Measurements from ENCODE around the gene PDE4D.

PDE4D gene

DNA sequence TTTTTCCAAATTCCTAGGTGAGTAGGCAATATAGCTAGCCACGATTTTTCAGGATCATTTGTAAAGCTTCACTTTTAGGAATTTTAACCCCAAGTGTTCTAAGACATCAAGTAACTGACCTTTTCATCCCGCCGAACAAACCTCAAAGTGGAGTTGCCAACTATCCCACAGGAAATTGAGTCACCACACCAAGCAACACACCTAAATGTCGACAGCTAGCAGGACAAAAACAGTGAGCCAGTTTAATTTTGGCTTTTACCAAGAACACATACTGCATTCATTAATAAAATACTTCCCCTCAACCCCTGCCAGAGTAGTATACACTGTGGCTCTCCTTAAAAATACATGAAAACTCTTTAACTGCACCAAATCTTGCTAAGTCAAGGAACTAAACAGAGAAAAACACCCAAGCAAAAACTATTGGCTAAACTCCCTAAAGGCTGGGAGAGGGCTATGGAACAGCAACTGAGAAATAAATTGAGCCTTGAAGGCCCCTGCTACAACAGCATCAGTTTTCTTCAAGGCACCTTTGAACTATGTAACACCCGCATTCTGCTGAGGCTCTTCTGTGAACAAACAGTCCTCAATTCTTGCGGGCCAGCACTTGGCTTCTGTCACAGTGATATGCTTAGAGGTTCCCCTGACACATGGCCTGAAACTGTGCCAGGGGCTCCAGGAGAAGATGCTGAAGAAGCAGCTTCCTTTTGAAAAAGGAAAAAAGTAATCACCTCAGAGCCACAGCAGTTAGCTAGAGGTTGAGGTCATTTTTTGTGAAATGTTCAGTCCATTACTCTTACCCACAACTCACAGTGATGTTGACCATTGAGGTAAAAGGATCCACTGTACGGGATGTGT lies 851.1 kb downstream of the PDE4D start:
- DNase-seq, result no peak

DNA sequence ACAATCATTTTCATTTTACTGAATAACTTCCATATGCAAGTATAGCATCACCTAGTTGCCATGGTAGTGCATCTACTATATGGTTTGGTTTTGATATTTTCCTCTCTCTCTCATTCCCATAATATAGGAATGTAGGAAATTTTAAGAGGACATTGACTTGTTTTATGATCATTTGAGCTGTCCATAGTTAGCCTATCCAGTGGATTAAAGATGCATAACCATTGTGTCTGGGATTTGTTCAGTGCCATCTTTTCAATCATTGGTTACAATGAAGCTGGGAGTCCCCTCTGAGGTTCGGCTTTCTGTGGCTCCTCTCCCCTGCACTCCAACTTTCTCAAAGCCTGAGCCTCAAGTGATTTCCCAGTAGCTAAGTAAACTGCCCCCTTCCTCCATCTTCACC lies 852.2 kb downstream of the PDE4D start:
- DNase-seq, result no peak

DNA sequence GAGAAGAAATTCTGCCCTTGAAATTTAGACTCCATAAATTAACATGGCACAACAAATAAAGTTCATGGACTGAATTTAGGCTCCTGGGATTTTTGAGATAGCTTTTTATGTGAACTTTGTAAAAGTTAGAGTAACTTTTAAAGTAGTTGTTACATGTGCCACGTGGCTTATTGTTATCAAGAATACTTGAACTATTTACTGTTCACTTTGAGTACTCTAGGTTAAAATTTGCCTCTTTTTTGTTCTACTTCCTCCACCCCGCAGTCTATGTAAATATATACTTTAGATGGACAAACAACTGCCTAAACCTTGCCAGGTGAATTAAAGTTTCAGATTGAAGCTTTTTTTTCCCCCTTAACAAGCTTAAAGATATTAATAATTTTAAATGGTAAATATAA lies 852.7 kb downstream of the PDE4D start:
- no peak for DNase-seq

DNA sequence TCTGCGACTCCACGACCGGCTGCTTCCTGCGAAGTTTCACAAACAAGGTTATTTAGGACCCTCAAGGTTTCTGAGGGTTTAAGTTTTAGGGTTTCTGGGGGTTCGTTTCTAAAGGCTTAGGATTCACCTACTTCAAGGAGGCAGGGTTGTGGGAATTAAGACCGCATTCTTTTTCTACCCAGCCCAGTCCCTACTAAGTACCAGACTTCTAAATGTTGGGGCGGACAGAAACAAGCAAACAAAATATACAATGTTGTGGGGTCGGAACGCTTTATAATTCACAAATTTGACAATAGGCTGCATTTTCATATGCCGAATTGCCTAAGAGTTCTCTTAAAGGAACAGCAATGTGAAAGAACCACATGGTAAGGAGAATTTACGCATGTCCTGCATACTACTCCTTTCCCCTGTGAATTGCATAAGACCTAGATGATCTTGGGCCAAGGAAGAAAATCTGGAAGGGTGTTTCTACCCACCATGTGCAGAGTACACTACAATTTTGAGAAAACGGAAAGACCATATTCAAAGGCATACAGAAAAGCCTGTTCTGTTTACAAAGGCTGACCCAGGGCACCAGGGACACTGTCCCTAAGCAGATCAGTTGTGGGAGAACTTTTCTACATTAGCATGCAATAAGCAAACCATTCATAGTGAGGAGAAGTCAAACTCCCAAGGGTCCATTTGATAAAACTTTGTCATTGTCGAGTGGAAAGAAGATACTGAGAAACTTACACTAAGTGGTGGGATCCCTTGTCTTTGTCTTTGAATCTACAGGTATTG lies 853.3 kb downstream of the PDE4D start:
- no peak for DNase-seq

DNA sequence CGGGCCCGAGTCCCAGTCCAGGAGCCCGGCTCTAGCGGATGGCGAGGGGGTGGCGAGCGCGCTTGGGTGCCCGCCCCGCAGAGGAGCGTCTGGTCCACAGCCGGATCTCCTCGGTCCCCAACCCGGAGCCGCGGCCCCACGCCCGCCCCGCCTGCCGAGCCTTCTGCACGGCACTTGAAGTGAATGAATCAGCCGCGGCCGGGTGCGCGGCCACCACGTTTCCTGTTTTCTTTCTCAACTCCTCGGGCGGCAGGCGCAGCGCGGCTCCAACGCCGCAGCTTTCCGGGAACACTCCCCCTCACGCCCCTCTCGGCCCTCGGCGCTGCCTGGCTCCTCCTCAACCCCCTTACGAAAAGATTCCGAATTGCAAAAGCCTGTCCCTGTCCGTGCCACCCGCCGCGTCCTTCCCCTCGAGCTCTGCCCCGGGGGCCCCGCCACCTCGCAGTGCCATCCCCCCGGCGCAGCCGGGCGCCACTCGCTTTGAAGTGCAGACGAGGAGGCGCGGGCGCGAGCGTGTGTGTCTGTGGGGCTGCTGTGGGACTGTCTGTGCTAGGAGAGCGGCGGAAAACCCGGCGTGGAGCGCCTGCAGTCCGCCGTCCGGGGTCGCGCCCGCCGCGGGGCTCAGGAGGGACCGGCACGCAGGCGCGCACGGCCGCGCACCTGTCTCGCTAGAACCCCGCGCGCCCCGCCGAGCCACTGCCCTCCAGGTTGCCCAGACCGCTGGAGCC lies 854.1 kb downstream of the PDE4D start:
- no peak for DNase-seq

DNA sequence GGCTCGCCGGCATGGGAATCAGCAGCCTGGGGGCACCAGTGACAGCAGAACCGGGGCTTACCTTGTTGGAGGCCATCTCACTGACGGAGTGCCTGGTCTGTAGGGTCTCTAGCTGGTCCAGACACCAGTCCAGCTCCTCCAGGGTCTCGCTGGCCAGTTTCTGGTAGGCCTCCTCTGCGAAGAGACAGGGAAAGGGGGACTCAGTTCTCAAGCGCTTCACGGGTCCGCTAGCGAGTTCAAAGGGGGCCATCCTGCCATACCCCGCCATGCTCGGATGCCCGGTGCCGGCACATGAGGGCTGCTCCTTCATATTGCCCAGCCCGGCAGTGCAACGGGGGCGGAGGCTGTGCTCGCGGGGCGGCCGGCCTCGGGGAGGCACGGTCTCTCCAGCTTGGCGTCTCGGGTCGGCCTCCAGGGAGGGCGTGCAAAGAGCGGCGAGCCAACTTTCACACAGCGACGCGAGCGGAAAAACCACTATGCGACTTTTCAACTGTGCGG lies 854.7 kb downstream of the PDE4D start:
- no peak for DNase-seq

DNA sequence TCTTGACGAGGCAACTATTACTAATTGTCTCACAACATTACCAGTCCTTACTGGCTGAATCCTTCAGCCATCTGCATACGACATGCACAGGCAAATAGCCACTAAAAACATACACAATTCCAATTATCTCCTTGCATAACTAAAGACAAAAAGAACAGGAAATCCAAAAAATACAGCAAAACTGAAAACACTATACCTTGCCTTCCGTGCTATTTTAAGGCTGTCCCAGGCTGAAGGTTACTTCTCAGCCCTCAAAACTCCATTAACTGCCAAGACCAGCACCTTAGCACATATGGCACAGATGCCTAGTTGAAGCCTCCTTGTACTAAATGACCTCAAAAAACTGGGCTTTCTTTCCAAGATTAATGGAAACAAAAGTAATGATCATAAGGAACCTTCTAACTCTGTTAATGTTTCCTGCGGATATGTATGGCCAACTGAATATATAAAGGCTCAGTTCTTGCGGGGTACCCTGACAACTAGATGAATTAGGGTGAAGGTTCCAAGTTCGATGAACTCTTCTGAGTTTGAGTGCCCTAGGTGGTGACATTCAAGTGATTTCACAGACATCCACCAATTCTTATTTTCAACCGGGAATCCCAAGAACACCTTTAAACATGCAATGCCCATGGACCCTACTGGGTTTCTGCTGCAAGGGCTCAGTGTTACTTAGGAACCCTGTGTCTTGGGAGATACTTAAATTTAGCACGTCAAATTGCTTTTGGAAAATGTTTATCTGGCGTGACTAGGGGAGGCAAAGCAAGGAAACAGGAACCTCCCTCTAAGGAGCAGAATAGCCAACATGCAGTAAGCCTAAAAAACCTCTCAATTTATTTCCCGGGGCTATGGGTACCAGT lies 855.4 kb downstream of the PDE4D start:
- no peak for DNase-seq

DNA sequence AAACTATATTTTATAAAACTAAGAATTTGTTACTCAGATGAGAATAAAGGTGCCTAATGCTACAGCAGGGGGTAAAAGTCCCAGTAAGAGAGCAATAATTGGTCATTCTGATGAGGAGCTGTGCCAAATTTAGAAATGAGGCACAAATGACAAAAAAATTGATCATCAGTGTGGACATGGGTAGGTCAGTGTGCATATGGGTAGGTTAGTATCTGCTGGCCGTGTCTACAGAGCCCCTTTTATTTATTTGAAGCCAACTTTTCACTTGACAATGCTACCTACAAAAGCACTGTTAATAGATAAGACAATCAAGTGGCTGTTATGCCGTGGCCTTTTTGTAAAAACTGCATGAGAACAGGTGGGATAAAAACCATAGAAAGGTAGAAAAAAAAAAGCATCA lies 856.1 kb downstream of the PDE4D start:
- no peak for DNase-seq

DNA sequence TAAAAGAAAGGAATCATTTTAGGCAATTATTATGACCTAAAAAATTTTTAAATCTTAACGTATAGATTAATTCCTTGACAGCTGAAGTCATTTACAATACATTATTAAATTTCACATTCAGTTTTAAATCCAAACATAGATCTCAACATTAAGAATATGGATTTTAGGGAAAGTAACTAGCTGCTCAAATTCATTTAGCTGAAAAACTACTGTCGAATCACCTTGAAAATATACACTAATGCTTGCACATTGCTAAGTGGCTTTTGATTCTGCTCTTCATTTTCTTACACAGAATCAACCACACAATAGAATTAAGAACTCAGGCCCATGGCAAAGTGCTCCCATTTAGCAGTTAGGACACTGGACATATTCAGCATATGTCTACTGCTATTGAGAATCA lies 856.5 kb downstream of the PDE4D start:
- no peak for DNase-seq

DNA sequence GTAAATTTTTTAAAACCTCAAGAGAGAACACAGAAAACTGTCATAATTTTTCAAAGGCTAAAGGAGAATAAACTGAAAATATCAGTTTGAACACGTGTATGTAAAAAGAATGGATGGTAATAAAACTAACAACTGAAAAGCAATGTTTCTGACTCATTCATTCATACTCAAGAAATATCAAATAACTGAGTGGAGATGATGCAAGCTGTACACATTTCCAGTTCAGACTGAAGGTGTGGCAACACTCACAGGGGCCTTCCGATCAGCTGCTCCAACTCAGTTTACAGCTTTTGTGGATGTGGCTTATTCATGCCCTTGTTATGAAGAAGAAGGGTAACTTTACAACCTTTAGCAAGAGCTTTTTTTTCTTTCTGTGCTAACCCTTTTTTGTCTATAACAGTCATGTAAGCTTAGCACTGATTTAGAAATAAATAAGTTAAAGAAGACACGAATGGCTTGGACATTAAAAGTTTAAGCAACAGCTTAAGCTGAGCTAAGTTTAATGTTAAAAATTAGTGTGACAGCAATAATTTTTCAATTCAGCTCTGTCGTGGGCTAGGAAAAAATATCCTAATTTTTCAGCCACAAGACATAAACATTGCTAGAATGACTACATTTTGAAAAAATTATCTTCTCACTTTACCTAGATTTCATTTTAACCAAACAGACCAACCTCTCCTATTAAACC lies 857.1 kb downstream of the PDE4D start:
- DNase-seq, result no peak

DNA sequence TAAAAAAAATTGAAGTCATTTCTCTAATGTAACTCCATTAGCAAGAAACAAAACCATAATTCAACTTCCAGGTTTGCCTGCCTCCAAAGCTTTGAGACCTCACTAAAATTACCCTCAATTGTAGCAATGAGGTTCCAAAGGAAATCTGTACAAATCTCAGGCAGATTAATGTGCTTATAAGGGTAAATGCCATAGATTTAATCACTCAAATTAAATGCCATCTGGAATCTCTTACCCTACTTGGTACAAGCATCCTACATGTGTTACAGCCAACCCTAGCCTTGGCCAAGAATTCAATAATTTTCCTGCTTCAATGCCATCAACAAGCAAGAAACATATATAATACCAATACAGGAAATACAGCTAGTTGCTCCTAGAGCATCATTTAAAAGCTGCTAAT lies 857.8 kb downstream of the PDE4D start:
- no peak for DNase-seq

DNA sequence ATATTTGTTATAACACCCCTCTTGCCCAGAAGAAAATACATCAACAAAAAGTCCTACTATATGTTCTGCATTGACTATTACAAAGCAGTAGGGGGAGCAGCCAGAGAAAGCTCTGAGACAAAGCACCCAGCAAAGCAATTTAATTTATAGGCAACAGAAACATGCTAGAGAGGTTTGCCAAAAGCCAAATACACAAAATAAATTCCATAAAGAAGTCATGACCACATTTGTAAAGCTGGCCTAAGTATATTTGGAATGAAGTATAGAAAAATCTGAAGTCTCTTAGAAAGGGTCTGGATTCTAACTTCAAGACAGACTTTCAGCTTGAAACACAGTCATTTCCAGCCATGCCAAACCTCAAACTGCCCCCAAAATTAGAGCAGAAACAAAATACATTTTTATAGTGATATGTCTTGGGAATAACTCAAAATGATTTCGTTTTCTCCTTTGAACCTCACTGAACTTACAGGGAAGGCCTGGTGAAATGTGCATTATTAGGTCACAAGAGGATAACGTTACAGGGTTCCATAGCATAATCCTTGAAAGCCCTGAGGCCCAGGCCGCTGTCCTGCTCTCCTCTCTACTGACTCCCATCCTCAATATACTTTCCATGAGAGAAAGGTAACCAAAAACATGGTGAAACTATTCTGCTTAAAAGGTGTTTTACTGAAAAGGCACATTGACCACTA lies 858.9 kb downstream of the PDE4D start:
- DNase-seq, result no peak

DNA sequence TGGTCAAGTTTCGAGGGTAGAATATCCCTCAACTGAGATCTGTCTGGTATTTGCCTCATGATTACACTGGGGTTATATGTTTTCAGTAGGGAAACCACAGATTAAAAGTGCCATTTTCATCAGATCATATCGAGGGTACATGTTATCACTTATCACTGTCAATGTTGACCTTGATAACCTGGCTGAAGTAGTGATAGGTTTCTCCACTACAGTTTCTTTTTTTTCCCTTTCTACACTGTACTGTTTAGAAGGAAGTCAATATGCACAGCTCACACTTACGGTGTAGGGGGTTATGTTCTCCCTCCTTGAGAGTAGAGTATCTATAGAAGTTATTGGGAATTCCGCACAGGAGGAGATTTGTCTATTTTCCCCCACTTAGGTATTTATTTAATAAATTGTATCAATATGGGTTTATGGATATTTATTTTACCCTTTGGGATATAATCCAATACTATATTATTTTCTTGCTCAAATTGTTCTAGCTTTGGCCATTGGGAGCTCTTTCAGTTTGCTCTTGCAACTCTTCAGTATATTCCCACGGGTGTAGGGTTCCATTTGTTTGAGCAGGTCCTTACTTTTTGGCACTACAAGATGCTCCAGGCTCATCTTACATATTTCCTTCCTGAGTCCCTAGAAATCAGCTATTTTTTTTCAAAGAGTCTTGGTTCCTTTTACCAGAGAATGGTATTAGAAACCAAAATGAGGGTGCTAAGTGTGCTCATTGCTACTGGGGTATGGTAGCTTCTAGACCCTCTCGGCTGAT lies 866.2 kb downstream of the PDE4D start:
- DNase-seq, result no peak

DNA sequence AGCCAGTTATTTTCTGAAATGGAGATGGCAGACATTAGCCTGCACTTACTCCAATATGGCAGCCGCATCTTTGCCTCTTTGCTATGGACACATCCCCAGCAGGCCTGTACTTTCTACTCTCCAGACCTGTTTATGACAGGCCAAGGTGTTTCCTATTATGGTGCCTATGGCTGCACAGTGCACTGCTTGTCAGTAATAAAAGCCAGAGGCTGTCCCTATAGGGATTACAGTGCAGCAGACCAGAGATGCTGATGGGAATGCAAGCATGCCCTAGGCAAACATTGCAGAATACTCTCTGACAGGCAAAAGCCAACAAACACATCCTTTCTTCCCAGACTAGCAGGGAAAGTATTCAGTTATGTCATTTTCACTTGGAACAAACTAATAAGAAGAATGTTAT lies 867.8 kb downstream of the PDE4D start:
- DNase-seq, result no peak

DNA sequence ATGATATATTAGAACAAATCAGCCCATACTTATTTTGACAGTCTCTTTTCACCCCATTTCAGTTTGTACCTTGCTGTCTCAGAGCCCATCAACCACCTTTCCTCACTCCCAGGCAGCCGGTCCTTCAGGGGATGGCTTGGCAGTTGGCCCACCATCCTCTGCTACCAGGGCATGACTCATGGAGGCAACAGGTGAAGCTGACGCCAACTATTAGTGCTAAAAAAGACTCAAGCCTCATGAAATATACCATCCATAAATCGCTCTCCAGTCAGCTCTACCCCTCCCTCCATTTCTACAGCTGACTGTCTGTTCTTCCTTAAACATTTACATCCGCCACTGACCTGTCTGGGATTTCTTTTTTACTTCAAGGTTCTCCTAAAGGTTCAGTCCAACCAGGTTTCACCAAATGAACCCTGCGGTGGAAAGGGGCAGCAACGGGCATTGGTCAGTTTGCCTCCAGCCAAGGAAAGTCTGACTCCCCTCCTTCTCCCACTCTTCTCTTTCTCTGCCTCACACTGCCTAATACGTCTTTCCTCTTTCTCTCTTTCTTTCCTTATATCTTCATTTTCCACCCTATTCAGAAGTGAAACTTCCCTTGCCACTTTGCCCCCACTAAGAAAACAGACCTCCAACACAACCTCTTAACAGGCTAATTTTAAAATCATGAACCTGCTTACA lies 871.5 kb downstream of the PDE4D start:
- no peak for DNase-seq

DNA sequence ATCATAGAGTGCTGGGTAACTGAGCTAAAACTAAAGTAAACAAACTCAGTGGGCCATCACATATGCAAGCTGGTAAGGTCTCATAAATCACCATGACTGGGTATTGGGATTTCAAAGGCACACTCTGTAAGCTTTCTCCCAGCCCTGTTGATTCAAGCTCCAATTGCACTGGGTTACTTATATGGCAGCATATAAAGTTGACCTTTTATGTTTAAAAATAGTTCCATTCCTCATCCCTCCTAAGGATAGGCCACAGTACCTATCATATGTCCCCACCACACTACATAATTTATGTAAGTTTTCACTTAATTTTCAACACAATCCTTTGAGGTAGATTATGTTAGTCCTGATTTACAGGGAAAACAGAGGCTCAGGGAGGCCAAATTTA lies 872.2 kb downstream of the PDE4D start:
- DNase-seq, result no peak

DNA sequence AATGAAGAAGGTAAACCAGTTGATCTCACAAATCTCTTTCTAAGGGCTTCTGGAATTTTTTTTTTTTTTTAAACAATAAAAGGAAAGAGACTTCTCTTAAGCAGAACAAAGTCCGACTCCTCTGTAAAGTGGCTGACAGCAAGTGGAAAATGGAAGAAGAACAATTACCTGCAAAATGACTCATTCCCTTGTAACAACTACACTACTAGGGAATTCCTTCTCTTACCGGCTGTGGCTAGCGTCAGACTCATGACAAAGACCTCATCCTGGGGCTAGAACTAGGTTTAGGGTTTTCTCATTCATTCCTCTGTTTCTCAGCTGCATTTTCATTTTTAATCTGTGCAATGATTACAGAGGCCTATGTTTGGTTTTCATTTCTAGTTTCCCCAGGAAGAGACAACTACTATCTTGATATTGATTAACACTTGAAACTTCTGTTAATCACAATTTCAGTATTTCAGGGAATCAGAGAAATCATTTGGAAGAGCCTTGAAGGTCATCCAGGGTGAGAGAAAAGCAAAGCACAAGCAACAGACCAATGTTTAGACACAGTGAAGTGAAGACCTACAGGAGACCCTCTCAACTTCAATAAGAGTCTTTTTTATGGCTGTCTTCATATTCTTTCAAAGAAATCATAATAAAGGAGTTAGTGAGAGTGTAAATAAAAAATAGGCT lies 872.8 kb downstream of the PDE4D start:
- no peak for DNase-seq

DNA sequence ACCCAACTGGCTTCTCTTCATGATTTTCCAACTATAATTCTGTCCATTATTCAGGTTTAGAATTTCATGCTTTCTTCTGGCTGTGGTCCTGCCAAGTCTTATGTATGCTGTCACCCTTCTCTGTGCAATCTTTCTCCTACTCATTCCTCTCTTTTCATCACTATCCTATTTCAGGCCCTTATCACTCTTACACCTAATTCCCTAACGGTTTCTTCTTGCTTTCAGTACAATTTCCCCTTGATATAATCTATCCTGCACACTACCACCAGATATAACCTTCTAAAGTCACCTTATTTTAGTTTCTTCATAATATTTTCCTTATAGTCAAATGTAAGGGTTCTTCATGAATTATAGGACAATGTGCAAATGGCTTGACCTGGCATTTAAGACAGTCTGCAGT lies 874.4 kb downstream of the PDE4D start:
- DNase-seq, result no peak

DNA sequence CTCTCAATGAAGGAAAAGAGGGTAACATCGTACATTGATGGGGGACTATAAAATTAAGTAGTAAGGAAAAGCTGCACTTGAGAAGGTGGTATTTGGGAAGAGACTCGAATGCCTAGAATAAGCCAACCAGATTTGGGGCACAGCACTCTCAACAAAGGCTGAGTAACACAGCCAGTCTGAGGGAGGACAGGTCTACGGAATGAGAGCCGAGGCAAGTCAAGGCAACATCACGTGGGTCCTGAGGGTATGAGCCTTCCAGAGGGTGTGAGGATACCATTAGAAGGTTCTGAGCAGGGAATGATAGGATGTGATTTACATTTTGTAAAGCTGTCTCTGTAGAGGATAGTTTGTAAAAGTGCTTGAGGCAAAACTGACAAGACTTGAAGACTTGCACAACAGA lies 876.6 kb downstream of the PDE4D start:
- DNase-seq, result no peak

Data from NCI-H2171 (cell line).